HepG2 (cell line): ENCODE results near the gene SWI5. TPM values are rescaled to one million over a fixed set of nuclear protein-coding genes. Genes with fewer than 3 reads are reported as not detected.

ENCODE experiments used
- CENPT ChIP-seq: sonication (generic); formaldehyde crosslinking; IDR thresholded peaks from 2 replicates; pipeline ENCODE4 v1.8.0; 2022; ENCODE audit warnings: low read depth, mild to moderate bottlenecking, moderate library complexity, missing genetic modification reagents
- HMGXB4 ChIP-seq, 2 experiments: sonication (generic) in 1 of 2; formaldehyde crosslinking in 1 of 2; IDR thresholded peaks; 2 replicates each; pipeline versions ENCODE4 v1.4.0 to v1.6.1; 2018 to 2020; ENCODE audit warnings: missing genetic modification reagents in 2 of 2, borderline replicate concordance in 1 of 2, low read depth in 1 of 2, mild to moderate bottlenecking in 1 of 2, missing biosample characterization in 1 of 2
- KIAA2018 ChIP-seq: sonication (generic); formaldehyde crosslinking; IDR thresholded peaks from 2 replicates; pipeline ENCODE4 v1.5.0; 2020; ENCODE audit warnings: mild to moderate bottlenecking, missing genetic modification reagents, borderline replicate concordance
- MLLT10 ChIP-seq: sonication (generic); formaldehyde crosslinking; IDR thresholded peaks from 2 replicates; pipeline ENCODE4 v1.4.0; 2020; ENCODE audit warnings: missing genetic modification reagents
- MNT ChIP-seq: fragments of 450-650 bp; IDR thresholded peaks from 2 replicates; pipeline ENCODE4 v1.6.1; 2016
- NCOA1 ChIP-seq: sonication (generic); formaldehyde crosslinking; IDR thresholded peaks from 2 replicates; pipeline ENCODE4 v1.9.0; 2021; ENCODE audit warnings: missing genetic modification reagents
- SP4 ChIP-seq: sonication (generic); formaldehyde crosslinking; IDR thresholded peaks from 2 replicates; pipeline ENCODE4 v1.8.1; 2023; ENCODE audit warnings: mild to moderate bottlenecking, missing genetic modification reagents
- TBX2 ChIP-seq: sonication (generic); formaldehyde crosslinking; IDR thresholded peaks from 2 replicates; pipeline ENCODE4 v1.5.0; 2020; ENCODE audit warnings: missing genetic modification reagents, mild to moderate bottlenecking, borderline replicate concordance
- ZBTB1 ChIP-seq: sonication (generic); formaldehyde crosslinking; IDR thresholded peaks from 2 replicates; pipeline ENCODE4 v1.4.0; 2020; ENCODE audit warnings: missing genetic modification reagents, borderline replicate concordance
- ZFP82 ChIP-seq: sonication (generic); formaldehyde crosslinking; IDR thresholded peaks from 2 replicates; pipeline ENCODE4 v1.5.1; 2020; ENCODE audit warnings: mild to moderate bottlenecking, missing genetic modification reagents, borderline replicate concordance
- ZNF274 ChIP-seq: sonication (generic); formaldehyde crosslinking; IDR thresholded peaks from 2 replicates; pipeline ENCODE4 v1.5.1; 2020; ENCODE audit warnings: mild to moderate bottlenecking, missing genetic modification reagents
- ZNF333 ChIP-seq: sonication (generic); formaldehyde crosslinking; IDR thresholded peaks from 2 replicates; pipeline ENCODE4 v1.4.0; 2020; ENCODE audit warnings: mild to moderate bottlenecking, missing genetic modification reagents, borderline replicate concordance
- ZNF614 ChIP-seq: IDR thresholded peaks from 2 replicates; pipeline ENCODE4 v1.6.1; 2018; ENCODE audit warnings: missing biosample characterization, missing genetic modification reagents, inconsistent platforms, borderline replicate concordance
- ZNF691 ChIP-seq: sonication (generic); formaldehyde crosslinking; IDR thresholded peaks from 2 replicates; pipeline ENCODE4 v1.4.0; 2020; ENCODE audit warnings: missing genetic modification reagents, low read depth, mild to moderate bottlenecking, borderline replicate concordance
- ZSCAN21 ChIP-seq: sonication (generic); formaldehyde crosslinking; IDR thresholded peaks from 2 replicates; pipeline ENCODE4 v1.8.0; 2022; ENCODE audit warnings: mild to moderate bottlenecking, missing genetic modification reagents, moderate library complexity, borderline replicate concordance
- polyA plus RNA-seq, 8 experiments: library from polyadenylated mRNA; depleted of rRNA in 3 of 8; stranded (reverse) in 7 of 8; unstranded in 1 of 8; fragments of >200 nt; fragmentation: Illumina TruSeq in 4 of 8; extraction: Trizol in 4 of 8; gene quantifications; 2 replicates each; pipeline versions ENCODE4 v1.2.1 to v1.2.3, GENCODE V29; 2011 to 2016; ENCODE audit warnings: low read depth in 4 of 8, missing spikeins in 1 of 8, mixed read lengths in 1 of 8; ENCODE audit not compliant: insufficient read depth in 1 of 8
- total RNA-seq, 5 experiments: library from RNA; depleted of rRNA; stranded (reverse); fragments of >200 nt; fragmentation: Illumina TruSeq; extraction: Trizol; gene quantifications; 2 replicates each; pipeline ENCODE4 v1.2.3, GENCODE V29; 2016; ENCODE audit warnings: low read depth in 1 of 5

Gene SWI5
- total and polyA plus RNA-seq, 2 of the 13 experiments (the other 11 are each of a cell fraction or from before 2014, with no cell fraction given): 39.2 to 41.0 TPM

- TF ChIP-seq KIAA2018 (no peak), CENPT (no peak), TBX2 (peak; percentile 9; the same call in 1 of the 2 replicates), ZNF614 (CRISPR knock-in tag) (no peak), ZNF691 (peak; percentile 61; the same call in 1 of the 2 replicates), ZSCAN21 (CRISPR knock-in tag) (no peak), ZBTB1 (CRISPR knock-in tag) (no peak), NCOA1 (CRISPR knock-in tag) (no peak), ZNF274 (CRISPR knock-in tag) (peak; percentile 32; the same call in 1 of the 2 replicates), ZNF333 (CRISPR knock-in tag) (no peak), HMGXB4 (CRISPR knock-in tag; IDR thresholded peaks at IDR 0.05; ENCODE audit: borderline replicate concordance in 1 of 2, low read depth in 1 of 2) (0 out of 4 replicates have a peak, but pooled peaks of 1 of the 2 experiments have one; percentile 49), SP4 (peak; percentile 57; the same call in 1 of the 2 replicates), MLLT10 (no peak), MNT (peak; percentile 90), ZFP82 (CRISPR knock-in tag) (no peak)
Measured at GRCh38 chr9:128245421-128246151, 30.5 kb upstream of the SWI5 start (continued).
